Skeletal muscle satellite cell (primary cell): ENCODE results near the gene VCAN.
A peak's percentile ranks its signal among the peaks of the same experiment; 100 is the strongest.

Experiments used
- H3K27me3 ChIP-seq: 2 replicates; pipeline ENCODE4 v1.7.0; 2013; ENCODE audit warnings: low read length; ENCODE audit not compliant: control insufficient read depth, insufficient read depth
- H3K36me3 ChIP-seq: 2 replicates; pipeline ENCODE4 v1.7.0; 2013; ENCODE audit warnings: mild to moderate bottlenecking, control low read depth, low read length; ENCODE audit not compliant: insufficient read depth
- H3K4me1 ChIP-seq: 2 replicates; pipeline ENCODE4 v1.7.0; 2013; ENCODE audit warnings: low read length; ENCODE audit not compliant: control insufficient read depth, insufficient read depth
- H3K4me2 ChIP-seq: 2 replicates; pipeline ENCODE4 v1.7.0; 2013; ENCODE audit warnings: mild to moderate bottlenecking, low read length
- H3K4me3 ChIP-seq: 2 replicates; pipeline ENCODE4 v1.7.0; 2013; ENCODE audit warnings: low read length
- H3K9ac ChIP-seq: 2 replicates; pipeline ENCODE4 v1.7.0; 2013; ENCODE audit warnings: mild to moderate bottlenecking, low read depth, low read length, moderate library complexity
- H3K9me3 ChIP-seq: replicated peaks from 2 replicates; pipeline ENCODE4 v1.7.0; 2013; ENCODE audit warnings: mild to moderate bottlenecking, control low read depth, low read length

Gene VCAN

DNA sequence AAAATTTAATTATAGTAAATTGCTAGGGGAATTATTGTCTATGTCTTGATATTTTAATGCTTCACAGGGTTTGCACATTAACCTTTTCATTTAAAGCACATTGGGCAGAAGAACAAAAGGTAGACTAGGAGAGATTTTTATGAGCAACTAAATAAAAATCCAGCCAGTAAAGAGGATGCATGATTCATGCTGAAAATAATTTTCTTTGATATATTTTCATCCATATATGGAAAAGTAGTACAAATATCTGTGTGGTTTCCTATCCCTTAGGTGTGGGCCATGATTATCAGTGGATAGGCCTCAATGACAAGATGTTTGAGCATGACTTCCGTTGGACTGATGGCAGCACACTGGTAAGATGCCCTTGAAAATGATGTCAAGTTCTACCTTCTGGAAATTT is 83.1 kb downstream of the VCAN start:
- Histone ChIP-seq H3K4me2 (no peak overlapping the region), H3K9ac (no peak overlapping the region), H3K9me3 (no peaks in the 10 kb centered on the region), H3K27me3 (no peaks in the 10 kb centered on the region), H3K36me3 (peaks cover 23% of the 10 kb centered on the region), H3K4me3 (no peak overlapping the region), H3K4me1 (peaks cover 41% of the 10 kb centered on the region)

GRCh38 chr5:83555263-83555662 is 83.7 kb downstream of the VCAN start:
- Histone ChIP-seq H3K9me3 (no peaks in the 10 kb centered on the region), H3K4me3 (no peak overlapping the region), H3K4me1 (peaks cover 41% of the 10 kb centered on the region), H3K36me3 (peaks cover 23% of the 10 kb centered on the region), H3K9ac (no peak overlapping the region), H3K27me3 (no peaks in the 10 kb centered on the region), H3K4me2 (no peak overlapping the region)

DNA sequence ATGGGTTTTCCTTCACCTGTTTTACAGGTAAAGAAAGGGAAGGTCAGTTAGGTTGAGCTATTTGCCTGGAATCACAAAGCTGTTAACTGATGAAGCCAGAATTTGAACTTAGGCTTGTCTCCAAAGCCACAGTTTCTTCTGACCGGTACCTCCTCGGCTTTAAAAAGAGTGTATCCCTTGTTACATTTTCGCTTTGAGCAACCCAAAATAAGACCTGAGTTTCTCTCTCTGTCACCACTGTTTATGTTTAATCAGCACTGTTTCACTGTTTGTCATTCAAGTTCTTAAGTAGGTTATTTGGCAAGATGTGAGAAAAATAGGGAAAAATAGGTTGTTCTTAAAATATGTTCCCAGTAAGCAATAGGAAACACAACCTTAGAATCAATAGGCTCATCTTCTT is 84.6 kb downstream of the VCAN start:
- Histone ChIP-seq H3K36me3 (peaks cover 23% of the 10 kb centered on the region), H3K4me2 (no peak overlapping the region), H3K4me1 (peaks cover 38% of the 10 kb centered on the region), H3K27me3 (no peaks in the 10 kb centered on the region), H3K4me3 (no peak overlapping the region), H3K9me3 (no peaks in the 10 kb centered on the region), H3K9ac (no peak overlapping the region)

DNA sequence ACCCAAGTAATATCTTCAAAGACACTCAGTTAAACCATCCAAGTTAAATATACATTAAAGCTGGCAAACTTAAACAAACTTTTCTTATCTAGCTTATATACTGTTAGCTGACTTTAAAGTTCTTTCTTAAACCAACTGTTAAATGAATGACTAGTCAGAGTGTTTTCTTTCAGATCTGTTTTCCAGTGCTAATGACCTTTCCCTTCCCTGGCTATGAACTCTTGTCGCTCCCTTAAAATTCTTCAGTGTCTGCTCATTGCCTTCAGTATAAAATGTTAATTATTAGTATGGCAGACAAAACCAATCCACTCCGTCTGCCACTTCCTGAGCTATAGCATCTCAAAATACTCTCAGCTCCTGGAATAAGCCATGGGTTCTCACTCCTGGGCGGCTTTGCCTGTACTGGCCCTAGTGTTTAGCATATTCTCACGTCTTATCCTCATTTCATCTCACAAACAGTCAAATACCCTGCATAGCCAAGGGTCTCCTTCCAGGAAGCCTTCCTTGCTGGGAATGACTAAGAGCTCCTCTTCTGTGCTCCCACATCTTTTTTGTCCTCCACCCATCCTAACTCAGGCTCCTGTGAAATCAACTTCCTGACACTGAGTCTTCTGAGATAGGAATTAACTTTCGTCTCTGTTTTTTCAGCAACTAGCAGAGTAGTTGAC is 87.7 kb downstream of the VCAN start:
- peaks cover 20% of the 10 kb centered on the region for H3K36me3 ChIP-seq
- no peak overlapping the region for H3K4me3 ChIP-seq
- no peaks in the 10 kb centered on the region for H3K9me3 ChIP-seq

DNA sequence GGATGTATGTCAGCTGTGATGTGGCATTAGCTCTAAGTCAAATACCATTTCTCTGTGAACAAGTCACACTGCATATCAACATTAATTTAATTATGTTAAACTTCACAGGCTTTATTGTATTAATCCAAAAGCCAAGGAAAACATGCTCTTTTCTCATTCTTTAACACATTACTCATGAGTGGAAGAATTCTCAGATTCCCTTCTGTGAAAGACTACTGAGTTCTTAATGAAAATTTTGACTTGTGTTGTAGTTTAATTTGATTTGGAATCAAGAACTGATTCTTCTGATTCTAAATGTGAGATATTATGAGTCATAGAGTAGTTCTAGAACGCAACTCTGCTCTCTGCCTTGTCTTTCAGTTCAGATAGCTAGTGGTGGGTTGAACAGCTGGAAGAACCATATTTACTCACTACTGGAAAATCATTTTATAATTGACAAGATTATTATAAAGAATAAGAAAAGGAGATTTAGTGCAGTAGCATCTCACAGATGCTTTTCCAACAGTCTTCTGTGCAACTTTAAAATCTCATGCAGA is 90.6 kb downstream of the VCAN start:
- peak overlapping the region; percentile 11 for H3K9ac ChIP-seq
- no peaks in the 10 kb centered on the region for H3K27me3 ChIP-seq
- H3K4me1 ChIP-seq = peaks cover 16% of the 10 kb centered on the region
- peaks cover 10% of the 10 kb centered on the region for H3K36me3 ChIP-seq
- no peak overlapping the region for H3K4me3 ChIP-seq
- no peak overlapping the region for H3K4me2 ChIP-seq
- no peaks in the 10 kb centered on the region for H3K9me3 ChIP-seq

More for the DNA sequence above, 87.7 kb downstream of the VCAN start:
- H3K9ac ChIP-seq = no peak overlapping the region
- no peak overlapping the region for H3K4me2 ChIP-seq
- no peaks in the 10 kb centered on the region for H3K27me3 ChIP-seq
- peaks cover 25% of the 10 kb centered on the region for H3K4me1 ChIP-seq

GRCh38 chr5:83562791-83563557 is 91.4 kb downstream of the VCAN start:
- Histone ChIP-seq H3K9ac (peak overlapping the region; percentile 11), H3K27me3 (no peaks in the 10 kb centered on the region), H3K4me3 (no peak overlapping the region), H3K9me3 (no peaks in the 10 kb centered on the region), H3K4me2 (no peak overlapping the region), H3K36me3 (peaks cover 10% of the 10 kb centered on the region), H3K4me1 (peaks cover 24% of the 10 kb centered on the region)

DNA sequence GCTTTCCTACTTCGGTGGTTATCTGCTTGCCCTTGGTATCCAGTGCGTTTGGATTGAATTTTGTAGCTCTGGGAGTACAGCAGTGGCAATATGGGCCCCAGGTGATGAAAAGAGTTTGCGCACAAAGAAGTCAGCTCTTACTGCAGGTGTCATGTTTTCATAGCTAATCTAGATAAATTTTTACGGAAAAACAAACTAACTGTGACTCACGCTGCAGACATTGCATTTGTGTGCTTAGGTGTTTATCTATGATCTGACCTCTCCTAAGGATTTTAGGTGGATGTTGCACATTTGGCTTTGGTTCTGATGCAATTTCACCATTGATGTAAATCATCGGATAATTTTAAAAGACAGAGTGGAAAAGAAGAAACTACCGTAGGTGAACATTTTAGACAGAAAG is 92.1 kb downstream of the VCAN start:
- H3K9ac ChIP-seq = no peak overlapping the region
- no peak overlapping the region for H3K4me2 ChIP-seq
- peaks cover 10% of the 10 kb centered on the region for H3K36me3 ChIP-seq
- H3K4me3 ChIP-seq = no peak overlapping the region
- H3K27me3 ChIP-seq = no peaks in the 10 kb centered on the region
- no peaks in the 10 kb centered on the region for H3K9me3 ChIP-seq
- peaks cover 29% of the 10 kb centered on the region for H3K4me1 ChIP-seq

- Histone ChIP-seq H3K9me3 (no peaks in the 10 kb centered on the region), H3K4me2 (no peak overlapping the region), H3K27me3 (no peaks in the 10 kb centered on the region), H3K9ac (no peak overlapping the region), H3K4me3 (no peak overlapping the region), H3K36me3 (peaks cover 9% of the 10 kb centered on the region), H3K4me1 (peaks cover 30% of the 10 kb centered on the region)
Measured at GRCh38 chr5:83564069-83564749, 92.7 kb downstream of the VCAN start.

- H3K4me1 ChIP-seq = peaks cover 21% of the 10 kb centered on the region
- no peaks in the 10 kb centered on the region for H3K27me3 ChIP-seq
- no peaks in the 10 kb centered on the region for H3K9me3 ChIP-seq
- H3K4me3 ChIP-seq = peak overlapping the region; percentile 14
- H3K36me3 ChIP-seq = peaks cover 9% of the 10 kb centered on the region
- peak overlapping the region; percentile 70 for H3K4me2 ChIP-seq
- H3K9ac ChIP-seq = peak overlapping the region; percentile 69
Measured at GRCh38 chr5:83567741-83568140, 96.2 kb downstream of the VCAN start.

- Histone ChIP-seq H3K4me3 (no peak overlapping the region), H3K9ac (peak overlapping the region; percentile 69), H3K36me3 (peaks cover 9% of the 10 kb centered on the region), H3K4me1 (peaks cover 17% of the 10 kb centered on the region), H3K27me3 (no peaks in the 10 kb centered on the region), H3K4me2 (peak overlapping the region; percentile 73), H3K9me3 (no peaks in the 10 kb centered on the region)
Measured at GRCh38 chr5:83568186-83568585, 96.6 kb downstream of the VCAN start.

DNA sequence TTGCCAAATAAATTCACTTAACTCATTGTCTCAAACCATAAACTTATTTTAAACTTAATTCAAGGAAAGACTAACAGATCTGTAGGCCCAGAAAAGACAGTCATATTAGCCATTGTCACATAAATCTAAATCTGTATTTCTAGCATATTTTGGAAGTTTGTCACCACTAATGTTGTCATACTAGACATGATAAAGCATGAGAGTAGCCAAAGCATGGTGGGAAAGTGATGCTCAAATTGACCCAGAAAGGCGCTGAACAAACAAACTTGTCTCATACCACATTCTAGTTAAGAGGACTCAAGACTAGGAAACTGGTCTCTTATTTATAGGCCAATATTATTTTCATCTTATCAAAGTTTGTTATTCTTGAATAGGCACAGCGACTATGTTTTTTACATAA is 99.4 kb downstream of the VCAN start:
- H3K9me3 ChIP-seq = no peaks in the 10 kb centered on the region
- peaks cover 18% of the 10 kb centered on the region for H3K36me3 ChIP-seq
- no peak overlapping the region for H3K9ac ChIP-seq
- peaks cover 16% of the 10 kb centered on the region for H3K4me1 ChIP-seq
- no peak overlapping the region for H3K4me3 ChIP-seq
- H3K27me3 ChIP-seq = no peaks in the 10 kb centered on the region
- H3K4me2 ChIP-seq = no peak overlapping the region
